Nephron (organoid): Measurements from ENCODE around the gene PEX10.

Source experiments
- H3K27ac Mint-ChIP-seq, 3 experiments: 2 replicates each; pipeline ENCODE4 v1.8.0; 2020; ENCODE audit warnings: mixed read lengths in 3 of 3, mild to moderate bottlenecking in 2 of 3, moderate library complexity in 1 of 3
- H3K27me3 Mint-ChIP-seq: 2 replicates; pipeline ENCODE4 v1.8.0; 2021; ENCODE audit warnings: low read depth, mild to moderate bottlenecking, moderate library complexity, mixed read lengths
- H3K36me3 Mint-ChIP-seq: 2 replicates; pipeline ENCODE4 v1.8.0; 2020; ENCODE audit warnings: low read depth, mixed read lengths
- H3K4me1 Mint-ChIP-seq: 2 replicates; pipeline ENCODE4 v1.8.0; 2020; ENCODE audit warnings: mixed read lengths
- H3K4me3 Mint-ChIP-seq, 3 experiments: 2 replicates each; pipeline ENCODE4 v1.8.0; 2020; ENCODE audit warnings: mild to moderate bottlenecking in 3 of 3, mixed read lengths in 3 of 3, moderate library complexity in 2 of 3
- H3K9me3 Mint-ChIP-seq: 2 replicates; pipeline ENCODE4 v1.8.0; 2020; ENCODE audit warnings: mixed read lengths
- CTCF ChIP-seq, 3 experiments: fragments of 200-600 bp; sonication (generic); IDR thresholded peaks; one replicate each; pipeline ENCODE4 v1.5.0; 2021; ENCODE audit warnings: antibody characterized with exemption in 3 of 3; ENCODE audit not compliant: unreplicated experiment in 3 of 3

The PEX10 gene

GRCh38 chr1:2378441-2378851 is 33.9 kb downstream of the PEX10 start:
- TF ChIP-seq CTCF (IDR thresholded peaks at IDR 0.05; ENCODE audit: unreplicated experiment in 3 of 3): no peak
- Mint-ChIP-seq H3K36me3 (no peaks in the 10 kb centered on the region), H3K27ac (peak overlapping the region in 1 of 3 experiments; percentile 69), H3K4me3 (no peak overlapping the region), H3K4me1 (peaks cover 15% of the 10 kb centered on the region), H3K9me3 (no peaks in the 10 kb centered on the region), H3K27me3 (peaks cover 3% of the 10 kb centered on the region)

- H3K27ac Mint-ChIP-seq: no peak overlapping the region
- no peak overlapping the region for H3K4me3 Mint-ChIP-seq
- H3K9me3 Mint-ChIP-seq: no peaks in the 10 kb centered on the region
- TF ChIP-seq CTCF (IDR thresholded peaks at IDR 0.05; ENCODE audit: unreplicated experiment in 3 of 3): no peak
- H3K4me1 Mint-ChIP-seq: peaks cover 15% of the 10 kb centered on the region
- H3K36me3 Mint-ChIP-seq: no peaks in the 10 kb centered on the region
- H3K27me3 Mint-ChIP-seq: peaks cover 3% of the 10 kb centered on the region
These were observed 34.5 kb downstream of the PEX10 start for GRCh38 chr1:2377751-2378440.

GRCh38 chr1:2376931-2377672 is 35.3 kb downstream of the PEX10 start:
- TF ChIP-seq CTCF (IDR thresholded peaks at IDR 0.05; ENCODE audit: unreplicated experiment in 3 of 3): no peak
- Mint-ChIP-seq H3K27ac (no peak overlapping the region), H3K4me3 (no peak overlapping the region), H3K27me3 (no peaks in the 10 kb centered on the region), H3K36me3 (no peaks in the 10 kb centered on the region), H3K9me3 (no peaks in the 10 kb centered on the region), H3K4me1 (peaks cover 15% of the 10 kb centered on the region)

- TF ChIP-seq CTCF (IDR thresholded peaks at IDR 0.05; ENCODE audit: unreplicated experiment in 3 of 3): no peak
- Mint-ChIP-seq H3K4me1 (peaks cover 15% of the 10 kb centered on the region), H3K9me3 (no peaks in the 10 kb centered on the region), H3K27me3 (no peaks in the 10 kb centered on the region), H3K27ac (no peak overlapping the region), H3K4me3 (no peak overlapping the region), H3K36me3 (peaks cover under 1% of the 10 kb centered on the region)
These were observed 36.1 kb downstream of the PEX10 start for GRCh38 chr1:2376261-2376741.

- Mint-ChIP-seq H3K27me3 (no peaks in the 10 kb centered on the region), H3K9me3 (no peaks in the 10 kb centered on the region), H3K27ac (no peak overlapping the region), H3K4me3 (no peak overlapping the region), H3K36me3 (peaks cover 4% of the 10 kb centered on the region), H3K4me1 (peaks cover 15% of the 10 kb centered on the region)
- no peak for TF ChIP-seq CTCF (IDR thresholded peaks at IDR 0.05; ENCODE audit: unreplicated experiment in 3 of 3)
These were observed 36.5 kb downstream of the PEX10 start for GRCh38 chr1:2375923-2376260.
